Embryonic facial prominence (tissue), 1 donor: ENCODE data around the gene ODAD3.

Experiments used
- DNase-seq: peaks from one replicate; pipeline ENCODE4 v3.0.0-alpha.2; 2016; ENCODE audit errors: extremely low spot score

ODAD3 gene

DNA sequence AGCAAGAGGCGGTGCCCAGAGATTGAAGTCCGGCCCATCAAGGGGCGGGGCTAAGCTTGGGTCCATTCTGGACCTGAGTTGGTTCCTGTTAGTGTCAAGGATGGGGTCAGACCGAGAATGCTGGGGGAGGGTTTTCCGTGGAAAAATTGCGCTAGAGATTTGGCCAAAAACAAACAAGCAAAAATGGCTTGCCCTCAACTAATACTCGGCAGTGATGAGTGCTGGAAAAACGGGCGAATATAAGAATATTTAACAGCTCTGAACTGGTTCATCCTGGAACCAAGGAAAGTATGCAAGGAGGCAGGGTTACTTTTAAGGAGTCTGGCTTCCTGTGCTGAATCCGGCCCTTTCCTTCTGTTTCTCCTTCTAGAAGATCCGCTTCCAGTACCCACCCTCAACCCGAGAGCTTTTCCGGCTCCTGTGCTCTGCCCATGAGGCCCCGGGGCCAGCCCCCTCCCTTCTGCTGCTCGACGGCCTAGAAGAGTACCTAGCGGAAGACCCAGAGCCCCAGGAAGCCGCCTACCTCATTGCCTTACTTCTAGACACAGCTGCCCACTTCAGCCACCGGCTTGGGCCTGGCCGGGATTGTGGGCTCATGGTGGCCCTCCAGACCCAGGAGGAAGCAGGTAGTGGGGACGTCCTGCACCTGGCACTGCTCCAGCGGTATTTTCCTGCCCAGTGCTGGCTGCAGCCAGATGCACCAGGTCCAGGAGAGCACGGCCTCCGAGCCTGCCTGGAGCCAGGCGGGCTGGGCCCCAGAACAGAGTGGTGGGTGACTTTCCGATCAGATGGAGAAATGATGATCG is 59.6 kb downstream of the ODAD3 start:
- no peak for DNase-seq

DNA sequence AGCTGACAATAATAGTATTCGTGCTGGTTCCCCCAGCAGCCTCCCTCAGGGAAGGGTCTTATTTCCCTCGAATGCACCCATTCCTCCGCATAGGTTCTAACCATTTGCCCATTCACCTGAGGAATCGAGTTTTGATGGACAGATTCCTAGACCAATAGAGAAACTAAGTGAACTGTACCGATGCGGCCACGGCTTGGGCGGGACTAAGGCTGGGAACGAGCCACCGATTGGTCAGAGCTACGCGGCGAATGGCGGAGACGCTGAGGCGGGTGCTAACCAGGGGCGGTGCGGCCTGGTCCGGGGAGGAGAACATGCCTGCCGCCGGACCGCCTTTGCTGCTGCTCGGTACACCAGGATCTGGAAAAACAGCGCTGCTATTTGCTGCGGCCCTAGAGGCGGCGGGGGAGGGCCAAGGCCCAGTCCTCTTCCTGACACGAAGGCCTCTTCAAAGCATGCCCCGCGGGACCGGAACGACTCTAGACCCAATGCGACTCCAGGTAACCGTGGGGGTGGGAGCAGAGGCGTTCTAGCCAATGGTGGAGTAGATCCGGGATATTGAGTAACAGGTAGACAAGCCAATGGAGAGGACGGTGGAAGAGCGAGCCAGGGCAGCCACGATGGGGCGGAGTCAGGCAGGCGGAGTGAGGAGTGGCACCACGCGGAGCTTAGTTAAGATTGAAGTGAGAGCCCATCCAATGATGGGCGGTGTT is 60.3 kb downstream of the ODAD3 start, which contains the start of gene SWSAP1:
SWSAP1 (plus strand) TSS at position 234 of the 710 bp plus-strand sequence; CDS start at position 249, 15 bp downstream.
- peak; percentile 100 for DNase-seq

DNA sequence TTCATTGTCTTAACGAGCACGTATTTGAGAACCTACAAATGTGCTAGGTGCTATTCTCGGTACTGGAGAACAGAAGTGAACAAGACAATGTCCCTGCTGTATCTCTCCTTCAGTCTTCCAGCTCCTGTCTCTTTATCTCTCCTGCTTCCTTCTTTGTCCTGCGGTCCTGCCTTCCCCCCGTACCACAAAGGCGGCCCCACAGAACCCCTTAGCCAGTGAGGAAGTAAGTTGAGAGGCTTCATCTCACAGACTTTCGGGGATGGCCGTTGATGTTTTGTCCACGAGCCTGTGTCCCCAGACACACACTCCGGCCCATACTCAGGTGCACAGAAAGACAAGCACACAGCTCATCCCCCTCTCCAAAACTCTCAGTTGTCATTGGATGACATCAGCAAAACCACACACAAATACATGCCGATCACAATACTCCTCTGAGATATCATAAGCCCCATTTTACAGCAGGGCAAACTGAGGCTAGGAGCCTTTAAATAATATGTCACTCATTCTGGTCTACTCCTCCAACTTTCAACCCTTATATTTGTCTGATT is 61.0 kb downstream of the ODAD3 start:
- no peak for DNase-seq

DNA sequence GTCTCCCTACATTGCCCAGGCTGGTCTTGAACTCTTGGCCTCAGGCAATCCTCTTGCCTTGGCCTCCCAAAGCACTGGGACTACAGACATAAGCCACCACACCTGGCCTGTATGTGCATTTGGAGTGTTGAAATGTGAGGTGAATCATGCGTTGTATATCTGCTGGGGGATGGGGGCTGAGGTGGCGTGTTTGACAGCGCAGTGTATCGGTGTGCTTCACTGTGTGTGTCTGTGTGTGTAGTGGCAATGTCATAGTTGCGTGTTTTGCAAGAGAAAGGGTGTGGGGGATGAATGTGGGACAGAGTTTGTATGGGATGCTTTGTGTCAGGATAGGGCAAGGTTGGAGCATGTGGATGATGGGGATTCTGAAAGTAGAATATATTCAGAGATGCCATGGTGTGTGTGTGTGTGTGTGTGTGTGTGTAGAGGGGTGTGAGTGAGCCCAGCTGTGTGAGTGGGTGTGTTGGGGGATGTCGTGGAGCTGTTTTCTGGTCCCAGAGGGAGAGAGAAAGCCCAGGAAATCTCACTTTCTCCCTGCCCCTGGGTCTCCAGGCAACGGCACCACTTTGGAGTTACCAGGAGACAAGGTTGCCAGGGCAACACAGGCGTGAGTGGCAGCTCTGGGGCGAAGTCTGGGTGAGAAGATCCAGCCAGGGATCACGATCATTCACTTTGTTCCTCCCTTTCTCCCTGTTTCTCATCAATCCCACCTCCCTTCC is 61.6 kb downstream of the ODAD3 start:
- no peak for DNase-seq

DNA sequence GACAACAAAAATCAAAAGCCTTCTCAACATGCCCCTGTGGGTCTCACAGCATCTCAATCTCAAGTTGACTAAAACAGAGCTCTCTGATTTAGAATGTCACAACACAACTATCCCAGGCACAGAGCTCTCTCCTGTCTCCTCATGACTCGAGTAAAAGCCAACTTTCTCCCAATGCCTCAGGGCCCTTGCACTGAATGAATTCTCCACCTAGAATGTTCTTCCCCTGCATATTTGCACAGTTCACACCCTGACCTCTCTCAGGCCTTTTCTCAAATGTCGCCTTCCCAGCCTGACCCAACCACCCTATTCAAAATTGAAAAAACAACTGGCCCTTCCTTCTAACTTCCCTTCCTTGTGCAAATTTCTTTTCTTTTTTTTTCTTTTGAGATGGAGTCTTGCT is 64.2 kb downstream of the ODAD3 start:
- no peak for DNase-seq
